Measurements from ENCODE around the gene CD160. TPM values are rescaled to one million over a fixed set of nuclear protein-coding genes. Genes with fewer than 3 reads are reported as not detected.

The CD160 gene, protein sequence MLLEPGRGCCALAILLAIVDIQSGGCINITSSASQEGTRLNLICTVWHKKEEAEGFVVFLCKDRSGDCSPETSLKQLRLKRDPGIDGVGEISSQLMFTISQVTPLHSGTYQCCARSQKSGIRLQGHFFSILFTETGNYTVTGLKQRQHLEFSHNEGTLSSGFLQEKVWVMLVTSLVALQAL
- not detected for total RNA-seq

DNA sequence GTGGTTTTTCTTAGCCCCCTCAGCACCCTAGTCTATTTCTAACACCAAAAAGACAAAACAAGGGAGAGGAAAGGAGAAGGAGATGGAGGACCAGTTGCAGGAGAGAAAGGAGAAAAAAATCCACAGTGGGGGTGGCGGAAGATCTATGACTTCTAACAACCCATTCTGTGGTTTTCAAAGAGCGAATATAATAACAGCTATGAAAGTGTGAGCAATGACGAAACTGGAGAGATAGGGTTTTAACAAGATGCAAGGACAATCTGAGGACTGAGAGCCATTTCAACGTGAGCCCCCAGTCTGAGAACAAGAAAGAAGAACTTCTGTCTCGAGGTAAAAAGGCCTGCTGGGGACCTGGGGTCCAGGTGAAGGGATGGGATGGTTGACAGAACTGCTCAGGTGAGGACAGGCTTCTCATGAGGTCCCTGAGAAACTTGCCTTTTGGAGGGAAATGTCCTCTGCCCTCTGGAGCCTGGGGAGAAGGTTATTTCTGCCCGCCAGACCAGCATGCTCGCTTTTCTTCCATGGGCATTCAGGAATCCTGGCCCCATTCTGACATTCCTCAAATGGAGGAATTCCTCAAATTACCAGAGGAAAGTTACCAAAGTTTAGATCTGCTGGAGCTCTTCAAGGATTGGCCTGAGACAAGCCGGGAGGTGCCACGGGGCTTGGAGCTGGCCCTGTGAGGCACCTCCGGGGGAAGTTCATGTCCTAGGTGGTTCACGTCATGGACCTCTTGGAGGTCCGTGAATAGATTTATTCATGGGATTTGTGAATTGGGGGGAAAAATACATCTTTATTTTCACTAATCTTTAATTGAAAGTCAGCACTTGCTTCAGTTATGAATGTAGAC is at the start of gene CD160:
Gene CD160, plus strand, starts transcription at position 270 of the 850 bp plus-strand sequence. CDS start 8,829 bp downstream, outside the sequence.

DNA sequence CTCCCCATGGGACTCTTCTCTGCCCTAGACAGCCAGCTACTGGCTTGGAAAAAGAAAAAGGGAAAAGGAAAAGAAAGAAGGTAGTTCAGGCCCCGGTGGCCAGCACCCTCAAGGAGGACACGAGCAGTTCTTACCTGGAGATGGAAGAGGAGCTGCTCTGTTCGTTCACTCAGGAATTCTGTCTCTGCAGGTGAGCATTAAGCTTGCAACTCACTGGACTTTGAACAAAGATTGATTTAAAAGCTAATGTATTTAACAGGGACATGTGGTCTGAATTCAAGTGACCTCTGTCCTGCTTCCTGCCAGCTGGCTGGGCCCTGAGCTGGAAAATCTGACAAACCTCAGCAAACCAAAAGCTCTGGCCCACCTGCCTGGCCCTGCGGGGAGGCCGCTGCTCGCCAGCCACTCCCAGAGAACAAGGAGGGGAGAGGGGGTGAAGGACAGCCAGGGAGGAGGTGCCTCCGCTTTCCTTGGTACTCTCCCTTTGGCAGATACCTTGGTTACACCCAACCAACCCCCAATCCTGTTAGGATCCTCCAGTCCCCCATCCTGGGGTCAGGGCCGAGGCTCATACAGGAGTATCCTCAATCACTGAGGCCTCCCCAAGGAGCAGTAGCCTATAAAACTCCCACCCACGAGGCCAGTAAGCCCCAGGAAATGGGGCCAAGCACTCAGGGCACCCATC is 12.0 kb upstream of the CD160 start, which contains the start of gene PDZK1:
Gene PDZK1, minus strand, starts transcription at position 186 of the 685 bp plus-strand sequence. CDS start 19,347 bp downstream, outside the sequence.

Other genes starting within 250 kb of the CD160 start
- 10 to 100 TPM; 34.8 to 38.0 TPM for gene GPR89A, start 111.5 kb upstream of the CD160 start, total RNA-seq
- gene PDZK1, start 12.1 kb upstream of the CD160 start, total RNA-seq = under 1 TPM; 0.33 to 0.34 TPM
- 10 to 100 TPM in 1 of 2 donors, 1 to 10 TPM in 1; 8.3 to 11.0 TPM for gene RNF115, start 104.6 kb downstream of the CD160 start, total RNA-seq
- 10 to 100 TPM; 42.0 to 47.8 TPM for gene POLR3C, start 104.7 kb downstream of the CD160 start, total RNA-seq
- gene NUDT17, start 126.1 kb downstream of the CD160 start, total RNA-seq = 1 to 10 TPM; 5.0 to 5.2 TPM
- gene PIAS3, start 139.6 kb downstream of the CD160 start, total RNA-seq = 1 to 10 TPM; 5.2 to 7.3 TPM
- gene ANKRD35, start 166.4 kb downstream of the CD160 start, total RNA-seq = under 1 TPM; under 0.01 TPM
- under 1 TPM; under 0.01 to 0.69 TPM for gene ITGA10, start 190.6 kb downstream of the CD160 start, total RNA-seq
- gene PEX11B, start 199.2 kb downstream of the CD160 start, total RNA-seq = 10 to 100 TPM; 22.3 to 23.1 TPM
- gene RBM8A, start 208.0 kb downstream of the CD160 start, total RNA-seq = 100 to 1,000 TPM in 1 of 2 donors, 10 to 100 TPM in 1; 65.0 to 102 TPM
- gene LIX1L, start 238.5 kb downstream of the CD160 start, total RNA-seq = 10 to 100 TPM; 15.5 to 19.3 TPM
- under 1 TPM; 0.34 to 0.67 TPM for gene ANKRD34A, start 245.1 kb downstream of the CD160 start, total RNA-seq
- 10 to 100 TPM in 1 of 2 donors, 1 to 10 TPM in 1; 9.7 to 11.7 TPM for gene POLR3GL, start 245.2 kb downstream of the CD160 start, total RNA-seq

Data from melanocyte of skin (primary cell).